ENCODE data around the gene ACP2. TPM values are rescaled to one million over a fixed set of nuclear protein-coding genes. Genes with fewer than 3 reads are reported as not detected.

The ACP2 gene
- 13.0 and 25.1 TPM in 2 replicates for total RNA-seq

GRCh38 chr11:47248664-47249377, at the start of gene ACP2:
Gene ACP2, minus strand, starts transcription at chr11:47248814. Its CDS starts 25 bp downstream, at chr11:47248789.

GRCh38 chr11:47269829-47270305, 21.3 kb upstream of the ACP2 start, which contains the start of gene MADD:
Gene MADD, plus strand, starts transcription at chr11:47270133.

GRCh38 chr11:47257517-47258316, 9.1 kb upstream of the ACP2 start, which contains the start of gene NR1H3:
Gene NR1H3, plus strand, starts transcription at chr11:47257996. Its CDS starts 1,221 bp downstream, at chr11:47259217.

Other genes with a start within 250 kb of the ACP2 start
- 85.1 and 96.1 TPM in 2 replicates for gene ARFGAP2, start 71.9 kb downstream of the ACP2 start, total RNA-seq
- gene PACSIN3, start 62.4 kb downstream of the ACP2 start, total RNA-seq: 71.7 and 86.5 TPM in 2 replicates
- gene DDB2, start 33.8 kb downstream of the ACP2 start, total RNA-seq: 20.6 and 33.2 TPM in 2 replicates
- 3.3 and 14.7 TPM in 2 replicates for gene NR1H3, start 9.2 kb upstream of the ACP2 start, total RNA-seq
- gene MADD, start 21.3 kb upstream of the ACP2 start, total RNA-seq: 10.6 and 18.6 TPM in 2 replicates
- gene MYBPC3, start 103.9 kb upstream of the ACP2 start, total RNA-seq: not detected in 2 replicates
- gene SPI1, start 129.7 kb upstream of the ACP2 start, total RNA-seq: not detected in 2 replicates
- 13.3 and 29.6 TPM in 2 replicates for gene SLC39A13, start 159.8 kb upstream of the ACP2 start, total RNA-seq
- gene PSMC3, start 177.6 kb upstream of the ACP2 start, total RNA-seq: 135 and 147 TPM in 2 replicates
- gene RAPSN, start 200.3 kb upstream of the ACP2 start, total RNA-seq: 0.34 and 0.36 TPM in 2 replicates

Data from nasal cavity respiratory epithelium epithelial cell of viscerocranial mucosa (primary cell).